ENCODE results near the gene CILP.

GRCh38 chr15:65196637-65197336 lies 14.5 kb downstream of the CILP start:
- TF ChIP-seq POLR2AphosphoS5 (IDR thresholded peaks at IDR 0.05; ENCODE audit: low read depth, low read length) (no peak), POLR2A (IDR thresholded peaks at IDR 0.05; ENCODE audit: low read depth, low read length) (no peak), TAF1 (IDR thresholded peaks at IDR 0.05; ENCODE audit: low read depth, low read length) (no peak), SPI1 (IDR thresholded peaks at IDR 0.05; ENCODE audit: low read depth, low read length) (no peak)
